Measurements from ENCODE around the gene KRT86.

DNA sequence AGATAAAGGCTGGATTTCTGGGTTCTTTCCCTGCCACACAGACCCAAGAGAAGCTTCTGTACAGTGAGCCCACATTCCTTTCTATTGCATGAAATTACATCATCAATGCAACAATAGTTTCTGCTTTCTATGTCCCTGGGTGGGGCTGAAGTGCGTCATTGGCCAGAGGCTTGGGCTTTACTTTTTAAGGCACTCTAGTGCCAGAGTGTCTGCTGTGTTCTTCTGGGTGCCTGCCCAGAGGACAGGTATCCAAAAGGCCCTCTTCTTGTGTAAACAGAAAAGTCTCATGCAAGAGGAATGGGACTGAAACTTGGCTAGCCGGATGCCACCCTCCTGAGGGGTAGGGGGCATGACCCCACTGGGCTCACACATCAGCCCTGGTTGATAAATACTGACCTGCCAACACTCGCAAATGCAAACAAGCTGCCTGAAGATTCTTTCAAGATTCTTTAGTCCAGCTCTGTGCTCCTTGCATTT lies 5.9 kb downstream of the KRT86 start:
- TF ChIP-seq, protein P1, sequence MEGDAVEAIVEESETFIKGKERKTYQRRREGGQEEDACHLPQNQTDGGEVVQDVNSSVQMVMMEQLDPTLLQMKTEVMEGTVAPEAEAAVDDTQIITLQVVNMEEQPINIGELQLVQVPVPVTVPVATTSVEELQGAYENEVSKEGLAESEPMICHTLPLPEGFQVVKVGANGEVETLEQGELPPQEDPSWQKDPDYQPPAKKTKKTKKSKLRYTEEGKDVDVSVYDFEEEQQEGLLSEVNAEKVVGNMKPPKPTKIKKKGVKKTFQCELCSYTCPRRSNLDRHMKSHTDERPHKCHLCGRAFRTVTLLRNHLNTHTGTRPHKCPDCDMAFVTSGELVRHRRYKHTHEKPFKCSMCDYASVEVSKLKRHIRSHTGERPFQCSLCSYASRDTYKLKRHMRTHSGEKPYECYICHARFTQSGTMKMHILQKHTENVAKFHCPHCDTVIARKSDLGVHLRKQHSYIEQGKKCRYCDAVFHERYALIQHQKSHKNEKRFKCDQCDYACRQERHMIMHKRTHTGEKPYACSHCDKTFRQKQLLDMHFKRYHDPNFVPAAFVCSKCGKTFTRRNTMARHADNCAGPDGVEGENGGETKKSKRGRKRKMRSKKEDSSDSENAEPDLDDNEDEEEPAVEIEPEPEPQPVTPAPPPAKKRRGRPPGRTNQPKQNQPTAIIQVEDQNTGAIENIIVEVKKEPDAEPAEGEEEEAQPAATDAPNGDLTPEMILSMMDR (IDR thresholded peaks at IDR 0.05; ENCODE audit: insufficient read depth, low read length, poor library complexity, severe bottlenecking) = no peak
- no peak for TF ChIP-seq EZH2phosphoT487 (conservative IDR thresholded peaks at IDR 0.05; ENCODE audit: low read length)

Data from SU-DHL-6 (cell line).